GM19099 (cell line): ENCODE measurements around the gene NMU.

ENCODE experiments used
- POLR2A ChIP-seq: IDR thresholded peaks from 3 replicates; pipeline ENCODE4 v1.6.1; 2011; ENCODE audit warnings: low read depth; ENCODE audit not compliant: insufficient read length; ENCODE audit errors: extremely low read depth

Gene NMU

DNA sequence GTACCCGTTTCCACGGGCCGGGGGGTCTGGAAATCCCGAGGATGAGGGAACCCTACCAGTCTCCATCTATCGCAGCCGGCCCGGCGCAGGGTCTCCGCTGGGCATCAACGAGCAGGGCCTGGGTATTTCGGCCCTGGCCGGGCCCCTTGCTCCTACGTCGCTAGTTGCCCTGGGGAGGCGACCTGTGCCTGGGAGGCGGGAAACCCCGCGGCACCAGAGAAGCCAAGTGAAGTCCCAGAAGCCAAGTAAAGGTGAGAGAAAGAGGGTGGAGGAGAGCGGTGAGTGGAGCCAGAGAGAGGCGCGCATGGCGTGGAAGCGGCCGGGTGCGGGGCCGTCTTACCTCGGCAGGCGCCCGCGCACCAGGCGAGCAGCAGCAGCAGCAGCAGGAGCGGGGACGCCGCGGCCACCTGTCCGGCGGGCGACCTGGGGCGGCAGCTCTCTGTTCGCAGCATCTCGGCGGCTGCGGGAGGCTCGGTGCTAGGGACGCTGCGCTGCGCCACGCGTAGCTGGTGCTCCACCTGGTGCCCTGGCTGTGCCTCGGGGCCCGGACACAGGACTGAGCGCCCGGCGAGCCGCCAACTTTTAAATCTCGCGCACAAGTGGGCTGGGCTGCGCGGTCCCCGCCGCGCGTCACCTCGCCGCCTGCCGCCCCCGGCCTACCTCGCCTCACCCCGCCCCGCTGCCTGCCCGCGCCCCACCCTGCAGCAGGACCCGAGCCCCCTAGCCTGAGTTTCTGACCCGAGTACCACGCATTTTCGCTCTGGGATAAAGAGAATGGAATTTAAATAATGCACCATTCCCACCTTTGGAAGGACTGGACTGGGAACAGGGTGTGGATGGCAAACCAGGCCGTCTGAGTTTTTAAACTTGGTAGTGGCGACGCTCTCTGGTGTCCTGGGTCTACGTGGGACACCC, at the start of gene NMU:
Gene NMU (minus strand): TSS at position 558 of the 915 bp plus-strand sequence. CDS start 106 bp downstream, at position 452.
- TF ChIP-seq POLR2A, result no peak

DNA sequence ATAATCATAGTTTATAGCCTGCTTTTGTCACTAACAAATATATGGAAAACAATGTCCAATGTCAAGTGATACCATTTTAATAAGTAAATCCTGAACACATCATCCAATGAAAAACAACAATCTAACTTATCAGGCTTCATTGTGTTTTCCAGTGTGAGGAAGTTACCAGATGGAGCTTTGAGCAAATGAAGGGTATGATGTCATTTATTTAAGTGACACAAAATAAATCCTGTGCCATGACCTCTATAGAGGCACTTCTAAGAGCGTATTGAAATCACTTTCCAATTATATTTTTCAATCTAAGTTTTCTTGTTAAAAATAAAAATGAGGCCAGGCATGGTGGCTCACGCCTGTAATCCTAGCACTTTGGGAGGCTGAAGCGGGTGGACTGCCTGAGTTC, 48.2 kb upstream of the NMU start:
- TF ChIP-seq POLR2A, result no peak

GRCh38 chr4:55682295-55682694, 46.2 kb upstream of the NMU start:
- TF ChIP-seq POLR2A, result no peak

DNA sequence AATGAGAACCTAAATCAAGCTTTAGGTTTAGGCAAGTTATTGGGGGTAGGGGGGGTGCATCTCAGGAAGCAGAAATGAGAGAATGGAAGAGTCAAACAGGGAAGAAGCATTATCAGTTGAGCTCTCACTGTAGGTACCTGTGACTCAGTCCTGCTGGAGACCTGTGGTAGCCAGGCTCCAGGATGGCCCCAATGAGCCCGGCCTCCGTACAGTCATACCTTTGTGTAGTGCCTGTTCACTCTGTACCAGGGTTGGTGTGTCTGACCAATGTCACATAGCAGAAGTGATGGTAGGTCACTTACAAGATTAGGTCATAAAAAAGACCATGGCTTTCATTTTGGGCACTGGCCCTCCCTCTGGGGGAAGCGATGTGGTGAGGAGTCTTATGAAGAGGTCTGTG, 45.3 kb upstream of the NMU start:
- no peak for TF ChIP-seq POLR2A

DNA sequence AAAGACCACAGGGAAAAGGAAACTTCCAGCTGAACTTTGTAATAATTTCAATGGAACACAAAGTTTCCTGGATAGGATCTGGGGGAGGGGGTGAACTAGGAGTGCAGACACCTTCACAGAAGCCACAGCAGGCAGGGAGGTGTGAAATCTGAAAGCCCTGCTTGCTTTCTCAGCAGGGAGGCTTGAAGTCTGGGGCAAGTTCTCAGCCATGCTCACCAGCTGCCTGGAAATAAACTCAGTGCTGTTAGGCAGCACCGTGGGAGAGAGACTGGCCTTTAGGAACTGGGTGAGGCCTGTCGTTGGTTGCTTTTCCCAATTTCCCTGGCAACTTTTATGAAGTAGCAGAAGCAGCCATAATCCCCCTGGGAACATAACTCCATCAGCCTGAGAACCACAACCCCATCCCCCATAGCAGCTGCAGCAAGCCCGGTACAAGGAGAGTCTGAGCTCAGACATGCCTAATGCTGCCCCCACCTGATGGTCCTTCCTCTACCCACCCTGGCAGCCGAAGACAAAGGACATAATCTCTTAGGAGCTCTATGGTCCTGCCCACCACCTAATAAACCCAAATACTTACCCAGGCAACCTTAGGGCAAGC, 39.2 kb upstream of the NMU start:
- TF ChIP-seq POLR2A, result no peak

GRCh38 chr4:55673424-55673823, 37.3 kb upstream of the NMU start:
- no peak for TF ChIP-seq POLR2A

DNA sequence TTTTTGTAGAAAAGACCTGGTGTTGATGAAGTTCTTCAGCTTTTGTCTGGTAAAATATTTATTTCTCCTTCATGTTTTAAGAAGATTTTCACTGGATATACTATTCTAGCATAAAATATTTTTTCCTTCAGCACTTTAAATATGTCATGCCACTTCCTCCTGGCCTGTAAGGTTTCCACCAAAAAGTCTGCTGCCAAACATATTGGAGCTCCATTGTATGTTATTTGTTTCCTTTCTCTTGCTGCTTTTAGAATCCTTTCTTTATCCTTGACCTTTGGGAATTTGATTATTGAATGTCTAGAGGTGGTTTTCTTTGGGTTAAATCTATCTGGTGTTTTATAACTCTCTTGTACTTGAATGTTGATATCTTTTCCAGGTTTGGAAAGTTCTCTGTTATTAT, 35.6 kb upstream of the NMU start:
- no peak for TF ChIP-seq POLR2A

- TF ChIP-seq POLR2A, result no peak
These were observed 34.6 kb upstream of the NMU start for GRCh38 chr4:55670695-55671094.

GRCh38 chr4:55668449-55668848, 32.4 kb upstream of the NMU start:
- TF ChIP-seq POLR2A, result no peak

GRCh38 chr4:55666535-55666934, 30.4 kb upstream of the NMU start:
- no peak for TF ChIP-seq POLR2A

DNA sequence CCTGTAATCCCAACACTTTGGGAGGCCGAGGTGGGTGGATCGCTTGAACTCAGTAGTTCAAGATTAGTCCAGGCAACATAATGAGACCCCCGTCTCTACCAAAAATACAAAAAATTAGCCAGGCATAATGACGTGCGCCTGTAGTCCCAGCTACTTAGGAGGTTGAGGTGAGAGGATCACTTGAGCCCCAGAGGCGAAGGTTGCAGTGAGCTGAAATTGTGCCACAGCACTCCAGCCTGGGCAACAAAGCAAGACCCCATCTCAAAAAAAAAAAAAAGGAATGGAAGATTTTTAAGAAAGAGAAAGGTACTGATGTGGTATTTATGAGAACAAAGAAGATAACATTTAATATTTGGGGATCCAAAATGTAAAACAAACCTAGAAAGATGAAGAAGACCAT, 27.0 kb upstream of the NMU start:
- no peak for TF ChIP-seq POLR2A

- no peak for TF ChIP-seq POLR2A
These were observed 25.4 kb upstream of the NMU start for GRCh38 chr4:55661398-55662056.

GRCh38 chr4:55658657-55659056, 22.6 kb upstream of the NMU start:
- TF ChIP-seq POLR2A, result no peak

- no peak for TF ChIP-seq POLR2A
These were observed 18.0 kb upstream of the NMU start for GRCh38 chr4:55654131-55654530.

DNA sequence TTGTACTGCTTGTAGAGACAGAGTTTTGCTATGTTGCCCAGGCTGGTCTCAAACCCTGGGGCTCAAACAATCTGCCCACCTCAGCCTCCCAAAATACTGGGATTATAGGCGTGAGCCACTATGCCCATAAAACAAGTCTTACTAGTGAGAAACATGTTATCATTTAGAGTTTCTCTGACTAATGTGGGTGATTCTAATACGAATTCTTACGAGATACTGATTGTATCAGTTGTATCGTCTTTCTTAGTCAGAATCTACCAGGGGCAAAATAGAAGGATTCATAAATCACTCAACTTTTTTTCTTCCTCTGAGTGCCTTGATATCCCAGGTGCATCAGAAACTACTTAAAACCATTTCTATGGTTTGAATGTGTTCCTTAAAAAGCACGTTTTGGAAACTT, 14.4 kb upstream of the NMU start:
- no peak for TF ChIP-seq POLR2A
